Stomach smooth muscle (tissue), 2 donors: ENCODE results near the gene CHST14.

ENCODE experiments used
- H3K27ac ChIP-seq: one replicate; pipeline ENCODE4 v1.7.0; 2013; ENCODE audit warnings: mild to moderate bottlenecking, low read length, inconsistent platforms
- H3K27me3 ChIP-seq, 2 donors: one replicate each; pipeline ENCODE4 v1.7.0; 2013; ENCODE audit warnings: low read length in 2 of 2; ENCODE audit not compliant: insufficient read depth in 2 of 2, control insufficient read depth in 1 of 2
- H3K36me3 ChIP-seq, 2 donors: one replicate each; pipeline ENCODE4 v1.7.0; 2013; ENCODE audit warnings: low read length in 2 of 2; ENCODE audit not compliant: control insufficient read depth in 2 of 2, insufficient read depth in 2 of 2
- H3K4me1 ChIP-seq: one replicate; pipeline ENCODE4 v1.7.0; 2013; ENCODE audit warnings: low read length; ENCODE audit not compliant: control insufficient read depth, insufficient read depth
- H3K4me3 ChIP-seq, 2 donors: one replicate each; pipeline ENCODE4 v1.7.0; 2013; ENCODE audit warnings: low read length in 2 of 2
- H3K9ac ChIP-seq, 2 donors: one replicate each; pipeline ENCODE4 v1.7.0; 2013; ENCODE audit warnings: low read length in 2 of 2, mild to moderate bottlenecking in 1 of 2
- H3K9me3 ChIP-seq, 2 donors: one replicate each; pipeline ENCODE4 v1.7.0; 2013; ENCODE audit warnings: low read length in 2 of 2; ENCODE audit not compliant: control insufficient read depth in 2 of 2
- donor health status: healthy.
- donor health status: Pancreatic carcinoma.

Gene CHST14

GRCh38 chr15:40470423-40471104, at the start of gene CHST14:
CHST14 (plus strand) TSS chr15:40470984; CDS start chr15:40471214, 230 bp downstream.
- Histone ChIP-seq H3K4me1 (peaks cover 23% of the 10 kb centered on the region), H3K4me3 (peak within 1 kb of the TSS; percentile 89 to 92), H3K9me3 (no peaks in the 10 kb centered on the region)

GRCh38 chr15:40421246-40422157, 49.3 kb upstream of the CHST14 start:
- Histone ChIP-seq H3K27ac (peak overlapping the region; percentile 74), H3K27me3 (no peaks in the 10 kb centered on the region), H3K4me3 (peak overlapping the region in 1 of 2 donors; percentile 47), H3K36me3 (peaks cover 5 to 8% of the 10 kb centered on the region in 2 donors), H3K9ac (peak overlapping the region in 1 of 2 donors; percentile 36), H3K4me1 (peaks cover 20% of the 10 kb centered on the region), H3K9me3 (no peaks in the 10 kb centered on the region)

More at GRCh38 chr15:40470423-40471104, at the start of gene CHST14:
- H3K36me3 ChIP-seq = peaks cover 5 to 8% of the 10 kb centered on the region in 2 donors
- H3K9ac ChIP-seq = peak within 1 kb of the TSS; percentile 77 to 83
- peak within 1 kb of the TSS; percentile 73 for H3K27ac ChIP-seq
- no peaks in the 10 kb centered on the region for H3K27me3 ChIP-seq

GRCh38 chr15:40424483-40425115, 46.2 kb upstream of the CHST14 start:
- Histone ChIP-seq H3K36me3 (peaks cover 4 to 6% of the 10 kb centered on the region in 2 donors), H3K4me3 (no peak overlapping the region), H3K9ac (no peak overlapping the region), H3K9me3 (no peaks in the 10 kb centered on the region), H3K4me1 (peaks cover 20% of the 10 kb centered on the region), H3K27me3 (no peaks in the 10 kb centered on the region), H3K27ac (no peak overlapping the region)

- Histone ChIP-seq H3K4me1 (peaks cover 12% of the 10 kb centered on the region), H3K9ac (no peak overlapping the region), H3K9me3 (no peaks in the 10 kb centered on the region), H3K36me3 (peaks cover 4 to 6% of the 10 kb centered on the region in 2 donors), H3K27me3 (no peaks in the 10 kb centered on the region), H3K4me3 (no peak overlapping the region), H3K27ac (no peak overlapping the region)
Measured at GRCh38 chr15:40425681-40426080, 45.1 kb upstream of the CHST14 start.

- Histone ChIP-seq H3K36me3 (peaks cover 4 to 6% of the 10 kb centered on the region in 2 donors), H3K27me3 (no peaks in the 10 kb centered on the region)
Measured at GRCh38 chr15:40427188-40427587, 43.6 kb upstream of the CHST14 start.

GRCh38 chr15:40428185-40428584, 42.6 kb upstream of the CHST14 start:
- H3K36me3 ChIP-seq = peaks cover 4 to 6% of the 10 kb centered on the region in 2 donors
- H3K27me3 ChIP-seq = no peaks in the 10 kb centered on the region
- no peak overlapping the region for H3K4me3 ChIP-seq
- H3K9me3 ChIP-seq = no peaks in the 10 kb centered on the region
- H3K4me1 ChIP-seq = no peaks in the 10 kb centered on the region
- H3K9ac ChIP-seq = no peak overlapping the region
- H3K27ac ChIP-seq = no peak overlapping the region

More at GRCh38 chr15:40427188-40427587, 43.6 kb upstream of the CHST14 start:
- Histone ChIP-seq H3K4me3 (no peak overlapping the region), H3K4me1 (no peaks in the 10 kb centered on the region), H3K9me3 (no peaks in the 10 kb centered on the region), H3K27ac (no peak overlapping the region), H3K9ac (no peak overlapping the region)

GRCh38 chr15:40429068-40429710, 41.6 kb upstream of the CHST14 start:
- no peaks in the 10 kb centered on the region for H3K4me1 ChIP-seq
- no peak overlapping the region for H3K27ac ChIP-seq
- H3K4me3 ChIP-seq = no peak overlapping the region
- no peak overlapping the region for H3K9ac ChIP-seq
- peaks cover 4 to 6% of the 10 kb centered on the region in 2 donors for H3K36me3 ChIP-seq
- H3K27me3 ChIP-seq = no peaks in the 10 kb centered on the region
- H3K9me3 ChIP-seq = no peaks in the 10 kb centered on the region

- peaks cover 0 to 3% of the 10 kb centered on the region in 2 donors for H3K27me3 ChIP-seq
- no peak overlapping the region for H3K9ac ChIP-seq
- no peaks in the 10 kb centered on the region for H3K9me3 ChIP-seq
- peaks cover 4 to 6% of the 10 kb centered on the region in 2 donors for H3K36me3 ChIP-seq
- no peak overlapping the region for H3K4me3 ChIP-seq
- no peak overlapping the region for H3K27ac ChIP-seq
- H3K4me1 ChIP-seq = no peaks in the 10 kb centered on the region
Measured at GRCh38 chr15:40430271-40430805, 40.4 kb upstream of the CHST14 start.

- Histone ChIP-seq H3K4me1 (peaks cover 26% of the 10 kb centered on the region), H3K9ac (peak overlapping the region in 1 of 2 donors; percentile 36), H3K9me3 (no peaks in the 10 kb centered on the region), H3K4me3 (no peak overlapping the region), H3K27ac (no peak overlapping the region), H3K36me3 (no peaks in the 10 kb centered on the region), H3K27me3 (peaks cover 6 to 13% of the 10 kb centered on the region in 2 donors)
Measured at GRCh38 chr15:40435023-40435709, 35.6 kb upstream of the CHST14 start.
